GM12878 (cell line): Measurements from ENCODE around the gene RECQL. TPM values are rescaled to one million over a fixed set of nuclear protein-coding genes. Genes with fewer than 3 reads are reported as not detected.

Source experiments
- ATAC-seq: fragments of 200-7000 bp; cut with Tn5 transposase; 3 replicates; pipeline ENCODE4 v1.9.1; 2020; ENCODE audit warnings: mild to moderate bottlenecking, moderate library complexity
- BruUV-seq: library from RNA; stranded (reverse); fragments of 400-500 nt; replicated peaks from 2 replicates; lab custom pipeline; 2021; lab: Mats Ljungman, UMichigan
- CTCF ChIA-PET: fragments of 300-600 bp; sonication (Branson Sonifier 250); formaldehyde crosslinking; extraction: SDS; loops from one replicate; lab custom pipeline; 2021; ENCODE audit warnings: inconsistent platforms; lab: Yijun Ruan, JAX
- POLR2A ChIA-PET: fragments of 350-600 bp; formaldehyde crosslinking; extraction: SDS; loops from one replicate; lab custom pipeline; 2021; ENCODE audit warnings: inconsistent platforms; lab: Charles Lee
- RAD21 ChIA-PET: fragments of 300-600 bp; sonication (Branson Sonifier 250); formaldehyde crosslinking; loops from one replicate; lab custom pipeline; 2023; ENCODE audit warnings: antibody characterized with exemption; ENCODE audit not compliant: unreplicated experiment; lab: Charles Lee
- SMC1A ChIA-PET: fragments of 300-600 bp; sonication (Branson Sonifier 250); formaldehyde crosslinking; loops from one replicate; lab custom pipeline; 2023; ENCODE audit not compliant: unreplicated experiment, uncharacterized antibody; lab: Charles Lee
- DNase-seq: peaks from one replicate; pipeline ENCODE4 v3.0.0-alpha.2; 2011; ENCODE audit warnings: low read depth, low spot score
- FAIRE-seq: peaks from 3 replicates; lab custom pipeline; 2011; peaks lifted over from hg19 to GRCh38; lab: Jason Lieb, UNC
- H2AFZ ChIP-seq: 2 replicates; pipeline ENCODE4 v1.6.0; 2011; ENCODE audit warnings: low read depth, low read length, control low read depth; ENCODE audit not compliant: control insufficient read depth
- H3K27ac ChIP-seq: 2 replicates; pipeline ENCODE4 v1.5.1; 2011; ENCODE audit warnings: control low read depth; ENCODE audit not compliant: control insufficient read depth, insufficient read depth
- H3K27me3 ChIP-seq, 2 experiments: replicated peaks in 1 of 2; 2 replicates each; pipeline versions ENCODE4 v1.6.0 to v1.6.1; 2011; ENCODE audit warnings: low read length in 1 of 2; ENCODE audit not compliant: control insufficient read depth in 2 of 2, insufficient read depth in 2 of 2
- H3K36me3 ChIP-seq, 2 experiments: 2 replicates each; pipeline ENCODE4 v1.5.1; 2011; ENCODE audit warnings: low read length in 1 of 2; ENCODE audit not compliant: control insufficient read depth in 2 of 2, insufficient read depth in 2 of 2
- H3K4me1 ChIP-seq: 2 replicates; pipeline ENCODE4 v1.6.1; 2011; ENCODE audit warnings: mild to moderate bottlenecking, low read length, moderate library complexity, mixed read lengths; ENCODE audit not compliant: control insufficient read depth, insufficient read depth
- H3K4me2 ChIP-seq: 2 replicates; pipeline ENCODE4 v1.6.0; 2011; ENCODE audit warnings: control low read depth; ENCODE audit not compliant: control insufficient read depth, insufficient read depth
- H3K4me3 ChIP-seq: fragments of 200-600 bp; sonication (generic); 2 replicates; pipeline ENCODE4 v1.5.1; 2016
- H3K79me2 ChIP-seq: 2 replicates; pipeline ENCODE4 v1.6.0; 2011; ENCODE audit warnings: low read length; ENCODE audit not compliant: control insufficient read depth, insufficient read depth
- H3K9ac ChIP-seq: 2 replicates; pipeline ENCODE4 v1.8.0; 2011; ENCODE audit warnings: low read length, control low read depth, mixed read lengths; ENCODE audit not compliant: control insufficient read depth, insufficient read depth
- H3K9me3 ChIP-seq: replicated peaks from 3 replicates; pipeline ENCODE4 v1.5.1; 2011; ENCODE audit warnings: mild to moderate bottlenecking, low read length; ENCODE audit not compliant: control insufficient read depth, insufficient read depth
- H4K20me1 ChIP-seq: 2 replicates; pipeline ENCODE4 v1.6.0; 2011; ENCODE audit not compliant: control insufficient read depth, insufficient read depth
- CTCF ChIP-seq, 3 experiments: IDR thresholded peaks in 2 of 3; conservative IDR thresholded peaks in 1 of 3; 2 replicates each; pipeline ENCODE4 v1.5.1; 2011; ENCODE audit warnings: low read depth in 3 of 3, low read length in 3 of 3, mild to moderate bottlenecking in 3 of 3, control low read depth in 2 of 3, moderate library complexity in 2 of 3, inconsistent platforms in 1 of 3, mixed read lengths in 1 of 3; ENCODE audit not compliant: control insufficient read depth in 2 of 3, insufficient read depth in 1 of 3; ENCODE audit errors: extremely low read depth in 1 of 3
- E2F8 ChIP-seq: fragments of 450-650 bp; IDR thresholded peaks from 2 replicates; pipeline ENCODE4 v1.6.1; 2018; ENCODE audit warnings: mild to moderate bottlenecking, low read depth, moderate library complexity; ENCODE audit not compliant: partially characterized antibody
- EP300 ChIP-seq, 2 experiments: fragments of 150-350 bp in 1 of 2; IDR thresholded peaks; 2 replicates each; pipeline ENCODE4 v1.6.1; 2011 to 2012; ENCODE audit warnings: low read depth in 2 of 2, low read length in 2 of 2, borderline replicate concordance in 1 of 2, improper control_type of control experiment in 1 of 2, inconsistent platforms in 1 of 2; ENCODE audit not compliant: control insufficient read depth in 1 of 2
- FOXK2 ChIP-seq: fragments of 450-650 bp; IDR thresholded peaks from 2 replicates; pipeline ENCODE4 v1.6.1; 2017; ENCODE audit warnings: mild to moderate bottlenecking, moderate library complexity
- PKNOX1 ChIP-seq: fragments of 450-650 bp; IDR thresholded peaks from 2 replicates; pipeline ENCODE4 v1.6.1; 2016; ENCODE audit warnings: mild to moderate bottlenecking
- ZNF207 ChIP-seq: fragments of 450-650 bp; IDR thresholded peaks from 2 replicates; pipeline ENCODE4 v1.6.1; 2014; ENCODE audit warnings: antibody characterized with exemption, mild to moderate bottlenecking, borderline replicate concordance
- ZNF592 ChIP-seq: fragments of 450-650 bp; IDR thresholded peaks from 2 replicates; pipeline ENCODE4 v1.6.1; 2017; ENCODE audit warnings: mild to moderate bottlenecking, moderate library complexity
- WGBS: methylation state at CpG from one replicate; pipeline ENCODE4 v1.1.6; 2016; ENCODE audit warnings: low lambda C conversion rate; ENCODE audit not compliant: insufficient replicate concordance, insufficient coverage; ENCODE audit errors: missing lambda C conversion rate; 5-methylcytosine and 5-hydroxymethylcytosine counted together
- in situ Hi-C: fragments of 300-500 bp; cut with MboI; formaldehyde crosslinking; loops from 9 replicates; pipeline ENCODE4 v1.14.3; 2018; ENCODE audit warnings: mixed read lengths
- intact Hi-C: fragments of 100-400 bp; cut with micrococcal nuclease; formaldehyde crosslinking; loops from one replicate; pipeline ENCODE4 v1.14.2; 2022; ENCODE audit not compliant: unreplicated experiment
- polyA plus RNA-seq, 11 experiments: library from polyadenylated mRNA; depleted of rRNA in 4 of 11; unstranded in 6 of 11; stranded (reverse) in 5 of 11; fragments of >200 nt; fragmentation: Nextera tagmentation in 4 of 11; fragmentation: Illumina TruSeq in 1 of 11; extraction: Ambion mirVana in 4 of 11; extraction: Trizol in 1 of 11; gene quantifications; 1 replicate in 1 of 11; 2 replicates in 10 of 11; pipeline versions ENCODE4 v1.2.1 to v1.2.3, GENCODE V29; 2011 to 2016; ENCODE audit warnings: inconsistent platforms in 2 of 11, missing spikeins in 2 of 11, low read depth in 1 of 11
- total RNA-seq, 4 experiments: library from RNA; depleted of rRNA in 3 of 4; stranded (reverse); fragments of >200 nt in 3 of 4; fragmentation: Illumina TruSeq in 1 of 4; extraction: Trizol in 1 of 4; gene quantifications; 2 replicates each; pipeline versions ENCODE4 v1.2.1 to v1.2.3, GENCODE V29; 2013 to 2021

Gene RECQL
- total and polyA plus RNA-seq, 10 of the 15 experiments (the other 5 are each of a cell fraction or from before 2014, with no cell fraction given): 47.4 to 130 (median 70.8) TPM

GRCh38 chr12:21439347-21439746 lies 62.1 kb downstream of the RECQL start:
- TF ChIP-seq CTCF (IDR thresholded peaks at IDR 0.05 in 2 of 3, conservative IDR thresholded peaks at IDR 0.05 in 1 of 3; ENCODE audit: control insufficient read depth in 2 of 3, extremely low read depth in 1 of 3, insufficient read depth in 1 of 3, low read depth in 3 of 3, low read length in 3 of 3) (no peak), ZNF207 (no peak), E2F8 (no peak), ZNF592 (no peak), FOXK2 (no peak), PKNOX1 (no peak), EP300 (IDR thresholded peaks at IDR 0.05; ENCODE audit: borderline replicate concordance in 1 of 2, control insufficient read depth in 1 of 2, low read depth in 2 of 2, low read length in 2 of 2) (no peak)
- H3K4me3 ChIP-seq: peak overlapping the region; percentile 88; the same call in 1 of the 2 replicates
- BruUV-seq: no TSS peak

More at GRCh38 chr12:21439347-21439746, 62.1 kb downstream of the RECQL start:
- no peaks in the 10 kb centered on the region for H4K20me1 ChIP-seq
- no peaks in the 10 kb centered on the region; the same call in 2 of the 3 replicates for H3K9me3 ChIP-seq
- WGBS: 98% methylated on average over 3 of the region's 3 CpGs
- DNase-seq (no peak), FAIRE-seq (no peak), ATAC-seq (no peak)
- intact Hi-C loops: loop anchor here (5.0 kb wide), 2 partner anchors 63 to 218 kb away; partner anchors contain the start of genes GOLT1B, LDHB and RECQL
- ChIA-PET CTCF (no interaction called here), SMC1A (interaction anchor here (0.7 to 1.5 kb wide), 3 partner anchors 12 to 204 kb away, joined by 3 to 5 read pairs (median 4); no protein-coding TSS in a partner anchor), POLR2A (interaction anchor here (0.8 to 1.2 kb wide), 3 partner anchors 13 to 218 kb away, joined by 3 to 4 read pairs (median 3); partner anchors contain the start of gene LDHB), RAD21 (no interaction called here)
- H3K9ac ChIP-seq: no peak overlapping the region
- no peak overlapping the region for H2AFZ ChIP-seq
- H3K36me3 ChIP-seq: peaks cover 0 to 6% of the 10 kb centered on the region in 2 experiments; a peak in 1 of 4 replicates
- no peaks in the 10 kb centered on the region for H3K27me3 ChIP-seq
- H3K27ac ChIP-seq: no peak overlapping the region
- H3K79me2 ChIP-seq: peaks cover 32% of the 10 kb centered on the region
- H3K4me1 ChIP-seq: no peaks in the 10 kb centered on the region
- H3K4me2 ChIP-seq: peak overlapping the region; percentile 88; the same call in 1 of the 2 replicates
- in situ Hi-C loops: no loop called here
